ENCODE results near the gene OPCML. TPM values are rescaled to one million over a fixed set of nuclear protein-coding genes. Genes with fewer than 3 reads are reported as not detected.

OPCML gene
- total RNA-seq, 1 donor from 2014 or later = 1.7 TPM

DNA sequence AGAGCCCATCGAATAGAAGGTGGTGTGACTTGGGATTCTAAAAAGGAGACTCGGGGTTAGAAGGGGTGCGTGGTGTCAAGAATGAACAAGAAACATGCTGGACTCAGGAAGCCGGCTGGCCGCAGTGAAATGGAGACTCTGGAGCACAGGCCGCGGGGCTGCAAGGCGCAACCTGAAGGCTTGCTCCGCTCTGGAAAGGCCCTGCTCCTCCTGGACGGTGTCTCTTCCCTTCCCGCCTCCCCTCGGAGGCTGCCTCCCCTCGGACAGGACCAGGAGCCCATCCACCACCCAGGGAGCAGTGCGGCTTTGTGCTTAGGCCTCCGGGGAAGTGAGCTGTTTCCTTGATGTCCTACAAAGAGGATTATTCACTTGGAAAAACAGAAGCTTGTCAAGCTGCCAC is 170.1 kb downstream of the OPCML start:
- TF ChIP-seq, protein P1, sequence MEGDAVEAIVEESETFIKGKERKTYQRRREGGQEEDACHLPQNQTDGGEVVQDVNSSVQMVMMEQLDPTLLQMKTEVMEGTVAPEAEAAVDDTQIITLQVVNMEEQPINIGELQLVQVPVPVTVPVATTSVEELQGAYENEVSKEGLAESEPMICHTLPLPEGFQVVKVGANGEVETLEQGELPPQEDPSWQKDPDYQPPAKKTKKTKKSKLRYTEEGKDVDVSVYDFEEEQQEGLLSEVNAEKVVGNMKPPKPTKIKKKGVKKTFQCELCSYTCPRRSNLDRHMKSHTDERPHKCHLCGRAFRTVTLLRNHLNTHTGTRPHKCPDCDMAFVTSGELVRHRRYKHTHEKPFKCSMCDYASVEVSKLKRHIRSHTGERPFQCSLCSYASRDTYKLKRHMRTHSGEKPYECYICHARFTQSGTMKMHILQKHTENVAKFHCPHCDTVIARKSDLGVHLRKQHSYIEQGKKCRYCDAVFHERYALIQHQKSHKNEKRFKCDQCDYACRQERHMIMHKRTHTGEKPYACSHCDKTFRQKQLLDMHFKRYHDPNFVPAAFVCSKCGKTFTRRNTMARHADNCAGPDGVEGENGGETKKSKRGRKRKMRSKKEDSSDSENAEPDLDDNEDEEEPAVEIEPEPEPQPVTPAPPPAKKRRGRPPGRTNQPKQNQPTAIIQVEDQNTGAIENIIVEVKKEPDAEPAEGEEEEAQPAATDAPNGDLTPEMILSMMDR (IDR thresholded peaks at IDR 0.05; ENCODE audit: unreplicated experiment) = no peak
- H3K36me3 Mint-ChIP-seq (ENCODE audit: insufficient read depth) = no peaks in the 10 kb centered on the region

DNA sequence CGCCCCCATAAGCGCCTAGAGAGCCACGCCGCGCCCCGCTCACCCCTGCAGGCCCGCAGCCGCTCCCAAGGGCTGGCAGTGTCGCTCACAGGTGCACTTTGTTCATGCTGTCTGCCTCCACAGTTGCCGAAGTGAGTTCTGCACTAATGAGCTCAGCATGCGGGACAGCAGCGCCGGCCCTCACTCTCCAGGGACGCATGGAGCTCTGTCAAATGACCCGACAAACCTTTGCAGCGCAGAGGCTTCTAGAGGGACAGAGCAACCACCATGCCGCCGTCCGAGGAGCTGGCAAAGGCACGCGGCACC is 170.7 kb downstream of the OPCML start:
- DNase-seq (ENCODE audit: low spot score, unreplicated experiment) = no peak
- H3K9me3 Mint-ChIP-seq (ENCODE audit: low read depth) = no peaks in the 10 kb centered on the region
- H3K4me1 Mint-ChIP-seq (ENCODE audit: low read depth) = peaks cover 1% of the 10 kb centered on the region
- H3K4me3 Mint-ChIP-seq (ENCODE audit: low read depth) = no peak overlapping the region
- TF ChIP-seq, protein P1 (IDR thresholded peaks at IDR 0.05; ENCODE audit: unreplicated experiment) = no peak
- no peaks in the 10 kb centered on the region for H3K36me3 Mint-ChIP-seq (ENCODE audit: insufficient read depth)
- H3K27me3 Mint-ChIP-seq = peaks cover 18% of the 10 kb centered on the region
- H3K27ac Mint-ChIP-seq = no peak overlapping the region

More for the DNA sequence above, 170.1 kb downstream of the OPCML start:
- Mint-ChIP-seq H3K27ac (no peak overlapping the region), H3K9me3 (ENCODE audit: low read depth) (no peaks in the 10 kb centered on the region), H3K4me3 (ENCODE audit: low read depth) (no peak overlapping the region), H3K4me1 (ENCODE audit: low read depth) (peaks cover 1% of the 10 kb centered on the region), H3K27me3 (peaks cover 18% of the 10 kb centered on the region)
- DNase-seq (ENCODE audit: low spot score, unreplicated experiment) = no peak

DNA sequence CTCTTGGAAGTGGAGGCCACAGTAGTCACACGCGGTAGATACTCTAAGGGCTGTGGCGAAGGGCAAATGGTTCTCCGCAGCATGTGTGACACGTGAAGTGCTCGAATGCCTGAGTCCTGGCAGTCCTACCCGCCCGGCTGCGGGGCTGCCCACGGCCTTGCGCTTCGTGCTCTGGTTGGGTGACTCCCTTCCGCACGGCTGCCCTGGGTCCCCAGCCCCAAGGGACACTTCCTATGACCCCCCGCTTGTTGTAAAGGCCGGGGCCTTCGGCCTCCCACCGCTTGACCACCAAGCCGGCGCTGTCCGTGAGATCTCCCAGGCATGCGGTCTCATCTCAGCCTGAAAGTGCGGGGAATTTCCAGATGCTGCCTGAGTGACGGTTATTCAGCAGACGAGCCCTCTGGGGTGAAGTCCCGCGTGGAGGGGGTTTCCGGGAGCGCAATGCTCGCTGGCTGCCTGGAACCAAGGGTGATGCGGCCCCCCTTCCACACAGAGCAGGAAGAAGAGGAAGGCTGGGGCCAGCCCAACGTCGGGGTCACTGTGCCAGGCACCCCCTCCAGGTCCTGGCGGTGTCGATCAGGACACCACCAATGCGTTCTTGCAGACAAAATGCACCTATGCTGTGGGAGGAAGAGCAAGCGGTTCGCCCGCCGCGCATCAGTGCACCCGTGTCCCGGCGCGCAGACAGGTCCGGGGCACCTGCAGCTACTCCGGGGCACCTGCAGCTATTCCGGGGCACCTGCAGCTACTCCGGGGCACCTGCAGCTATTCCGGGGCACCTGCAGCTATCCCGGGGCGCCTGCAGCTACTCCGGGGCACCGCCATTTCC is 171.2 kb downstream of the OPCML start:
- DNase-seq (ENCODE audit: low spot score, unreplicated experiment) = no peak
- TF ChIP-seq, protein P1 (IDR thresholded peaks at IDR 0.05; ENCODE audit: unreplicated experiment) = no peak
- H3K27me3 Mint-ChIP-seq = peaks cover 18% of the 10 kb centered on the region
- no peaks in the 10 kb centered on the region for H3K9me3 Mint-ChIP-seq (ENCODE audit: low read depth)
- H3K4me1 Mint-ChIP-seq (ENCODE audit: low read depth) = peaks cover 1% of the 10 kb centered on the region
- H3K4me3 Mint-ChIP-seq (ENCODE audit: low read depth) = no peak overlapping the region
- no peak overlapping the region for H3K27ac Mint-ChIP-seq
- no peaks in the 10 kb centered on the region for H3K36me3 Mint-ChIP-seq (ENCODE audit: insufficient read depth)

DNA sequence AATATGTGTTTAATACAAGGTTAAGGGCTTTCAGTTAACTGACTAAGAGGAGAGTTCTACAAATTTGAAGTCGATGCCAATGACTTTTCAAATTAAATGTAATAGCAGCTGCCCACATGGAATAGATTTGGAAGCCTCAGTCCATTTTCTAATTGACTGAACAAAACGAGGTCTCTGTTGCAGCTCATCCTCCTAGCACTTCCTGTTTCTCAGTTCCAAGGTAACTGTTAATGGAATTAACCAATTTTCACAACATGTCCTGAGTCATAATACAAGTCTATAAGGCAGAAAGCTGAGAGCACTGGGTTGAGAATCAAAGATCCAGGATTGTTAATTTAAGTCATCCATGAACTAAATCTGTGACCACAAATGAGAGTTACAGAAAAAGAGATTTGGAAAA is 177.2 kb downstream of the OPCML start:
- Mint-ChIP-seq H3K9me3 (ENCODE audit: low read depth) (peaks cover 4% of the 10 kb centered on the region), H3K4me3 (ENCODE audit: low read depth) (no peak overlapping the region), H3K36me3 (ENCODE audit: insufficient read depth) (no peaks in the 10 kb centered on the region), H3K27ac (no peak overlapping the region), H3K4me1 (ENCODE audit: low read depth) (no peaks in the 10 kb centered on the region), H3K27me3 (peaks cover 15% of the 10 kb centered on the region)
- DNase-seq (ENCODE audit: low spot score, unreplicated experiment) = no peak
- TF ChIP-seq, protein P1 (IDR thresholded peaks at IDR 0.05; ENCODE audit: unreplicated experiment) = no peak

DNA sequence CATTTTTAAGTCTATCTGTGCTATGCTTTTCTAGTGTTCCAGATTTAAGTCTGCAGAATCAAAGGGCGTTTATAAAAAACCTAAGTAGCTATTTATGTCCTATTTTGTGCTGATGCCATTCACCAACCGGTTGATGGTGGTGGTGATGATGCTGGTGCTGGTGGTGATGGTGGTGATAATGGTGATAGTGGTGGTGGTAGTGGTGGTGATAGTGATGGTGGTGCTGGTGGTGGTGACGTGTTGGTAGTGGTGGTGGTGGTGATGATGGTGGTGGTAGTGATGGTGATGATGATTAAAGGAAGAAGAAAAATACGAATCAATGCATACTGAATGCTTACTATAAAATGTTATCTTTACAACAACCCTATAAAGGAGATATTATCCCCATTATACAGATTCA is 178.2 kb downstream of the OPCML start:
- Mint-ChIP-seq H3K4me3 (ENCODE audit: low read depth) (no peak overlapping the region), H3K9me3 (ENCODE audit: low read depth) (peaks cover 4% of the 10 kb centered on the region), H3K27ac (no peak overlapping the region), H3K27me3 (peaks cover 13% of the 10 kb centered on the region), H3K4me1 (ENCODE audit: low read depth) (no peaks in the 10 kb centered on the region), H3K36me3 (ENCODE audit: insufficient read depth) (no peaks in the 10 kb centered on the region)
- TF ChIP-seq, protein P1 (IDR thresholded peaks at IDR 0.05; ENCODE audit: unreplicated experiment) = no peak
- DNase-seq (ENCODE audit: low spot score, unreplicated experiment) = no peak
